IMR-90 (cell line): ENCODE data around the gene SHROOM3.
"Not testable (repeated sequence)": the region's sequence is repeated elsewhere in the genome, so short reads cannot be mapped to it uniquely, and the experiment has no call there.

Experiments used
- CHD1 ChIP-seq: IDR thresholded peaks from 2 replicates; pipeline ENCODE4 v1.6.1; 2012; ENCODE audit warnings: low read depth, low read length, improper control_type of control experiment
- MXI1 ChIP-seq: IDR thresholded peaks from 2 replicates; pipeline ENCODE4 v1.6.1; 2012; ENCODE audit warnings: low read depth, mild to moderate bottlenecking, low read length, moderate library complexity, borderline replicate concordance
- POLR2A ChIP-seq: IDR thresholded peaks from 2 replicates; pipeline ENCODE4 v1.6.1; 2012; ENCODE audit warnings: mild to moderate bottlenecking, low read depth, low read length
- SMC3 ChIP-seq: fragments of 150-350 bp; IDR thresholded peaks from 2 replicates; pipeline ENCODE4 v1.6.1; 2016; ENCODE audit warnings: low read depth, mild to moderate bottlenecking, antibody characterized with exemption, low read length, moderate library complexity
- TF ChIP-seq, protein P1 (sequence below): fragments of 150-350 bp; IDR thresholded peaks from 2 replicates; pipeline ENCODE4 v1.6.1; 2017; ENCODE audit warnings: mild to moderate bottlenecking, antibody characterized with exemption, low read length, low read depth
- TF ChIP-seq, protein P2 (sequence below): conservative IDR thresholded peaks from 2 replicates; pipeline ENCODE4 v1.5.1; 2012; ENCODE audit warnings: mild to moderate bottlenecking, low read depth, low read length, improper control_type of control experiment

DNA sequence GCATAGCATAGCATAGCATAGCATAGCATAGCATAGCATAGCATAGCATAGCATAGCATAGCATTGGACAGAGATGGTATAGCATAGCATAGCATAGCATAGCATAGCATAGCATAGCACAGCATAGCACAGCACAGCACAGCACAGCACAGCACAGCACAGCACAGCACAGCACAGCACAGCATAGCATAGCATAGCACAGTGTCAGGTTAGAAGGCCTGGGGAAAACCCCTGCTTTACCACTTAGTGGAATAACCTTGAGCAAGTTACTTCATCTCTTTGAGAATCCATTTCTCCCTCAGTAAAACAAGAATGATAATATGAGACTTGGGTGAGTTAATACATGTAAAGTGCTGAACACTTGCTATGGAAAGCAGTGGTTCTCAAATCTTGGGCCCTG lies 173.5 kb downstream of the SHROOM3 start:
- TF ChIP-seq, protein P1, sequence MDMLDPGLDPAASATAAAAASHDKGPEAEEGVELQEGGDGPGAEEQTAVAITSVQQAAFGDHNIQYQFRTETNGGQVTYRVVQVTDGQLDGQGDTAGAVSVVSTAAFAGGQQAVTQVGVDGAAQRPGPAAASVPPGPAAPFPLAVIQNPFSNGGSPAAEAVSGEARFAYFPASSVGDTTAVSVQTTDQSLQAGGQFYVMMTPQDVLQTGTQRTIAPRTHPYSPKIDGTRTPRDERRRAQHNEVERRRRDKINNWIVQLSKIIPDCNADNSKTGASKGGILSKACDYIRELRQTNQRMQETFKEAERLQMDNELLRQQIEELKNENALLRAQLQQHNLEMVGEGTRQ, result not testable (repeated sequence)
- TF ChIP-seq, protein P2, sequence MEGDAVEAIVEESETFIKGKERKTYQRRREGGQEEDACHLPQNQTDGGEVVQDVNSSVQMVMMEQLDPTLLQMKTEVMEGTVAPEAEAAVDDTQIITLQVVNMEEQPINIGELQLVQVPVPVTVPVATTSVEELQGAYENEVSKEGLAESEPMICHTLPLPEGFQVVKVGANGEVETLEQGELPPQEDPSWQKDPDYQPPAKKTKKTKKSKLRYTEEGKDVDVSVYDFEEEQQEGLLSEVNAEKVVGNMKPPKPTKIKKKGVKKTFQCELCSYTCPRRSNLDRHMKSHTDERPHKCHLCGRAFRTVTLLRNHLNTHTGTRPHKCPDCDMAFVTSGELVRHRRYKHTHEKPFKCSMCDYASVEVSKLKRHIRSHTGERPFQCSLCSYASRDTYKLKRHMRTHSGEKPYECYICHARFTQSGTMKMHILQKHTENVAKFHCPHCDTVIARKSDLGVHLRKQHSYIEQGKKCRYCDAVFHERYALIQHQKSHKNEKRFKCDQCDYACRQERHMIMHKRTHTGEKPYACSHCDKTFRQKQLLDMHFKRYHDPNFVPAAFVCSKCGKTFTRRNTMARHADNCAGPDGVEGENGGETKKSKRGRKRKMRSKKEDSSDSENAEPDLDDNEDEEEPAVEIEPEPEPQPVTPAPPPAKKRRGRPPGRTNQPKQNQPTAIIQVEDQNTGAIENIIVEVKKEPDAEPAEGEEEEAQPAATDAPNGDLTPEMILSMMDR, result not testable (repeated sequence)
- TF ChIP-seq MXI1, CHD1, POLR2A, SMC3: not testable (repeated sequence)
